Measurements from ENCODE around the gene MYL10.

Gene MYL10

GRCh38 chr7:101581891-101582290, 47.2 kb downstream of the MYL10 start:
- no peak for DNase-seq (ENCODE audit: extremely low spot score, insufficient read length, low read depth)
- FAIRE-seq: no peak

DNA sequence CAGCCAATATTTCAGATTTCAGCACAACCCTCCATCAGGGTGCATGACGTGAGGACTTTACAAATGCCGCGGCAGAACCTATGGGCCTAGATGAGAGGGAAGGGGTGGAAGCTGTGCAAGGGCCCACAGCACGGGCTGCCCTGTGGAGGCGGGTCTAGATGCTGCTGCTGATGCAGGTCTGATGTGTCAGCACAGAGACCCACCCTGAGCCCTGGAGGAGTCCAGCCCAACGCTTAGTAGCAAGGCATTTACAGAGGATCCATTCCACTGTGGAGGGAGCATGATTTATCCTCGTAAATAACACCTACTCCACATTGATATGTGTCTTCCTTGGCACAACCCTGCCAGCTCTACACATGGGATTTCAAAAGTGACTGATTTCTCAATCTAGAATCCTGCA, 48.5 kb downstream of the MYL10 start:
- FAIRE-seq (no peak), DNase-seq (ENCODE audit: extremely low spot score, insufficient read length, low read depth) (no peak)

- no peak for DNase-seq (ENCODE audit: extremely low spot score, insufficient read length, low read depth)
- no peak for FAIRE-seq
These were observed 50.5 kb downstream of the MYL10 start for GRCh38 chr7:101578552-101578951.

DNA sequence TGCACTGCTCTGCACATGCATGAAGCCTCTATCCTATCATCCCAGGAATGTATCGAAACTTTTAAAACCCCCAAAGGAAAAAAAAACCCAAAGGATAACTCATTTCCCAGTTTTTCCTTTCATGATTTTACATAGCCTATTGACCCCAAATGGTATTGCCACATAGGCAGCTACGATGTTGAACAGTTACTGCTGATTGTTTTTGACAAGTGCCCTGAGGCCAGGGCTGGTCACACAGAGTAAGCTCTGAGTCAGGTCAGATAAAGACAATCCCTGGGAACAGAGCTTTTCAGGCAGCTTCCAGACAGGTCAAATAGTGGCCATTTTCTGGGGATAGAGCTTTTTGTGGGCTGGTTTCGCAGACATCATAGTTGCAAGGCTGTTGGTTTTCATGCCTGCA, 52.1 kb downstream of the MYL10 start:
- no peak for DNase-seq (ENCODE audit: extremely low spot score, insufficient read length, low read depth)
- no peak for FAIRE-seq

- no peak for DNase-seq (ENCODE audit: extremely low spot score, insufficient read length, low read depth)
- FAIRE-seq: no peak
These were observed 53.4 kb downstream of the MYL10 start for GRCh38 chr7:101575721-101576120.

DNA sequence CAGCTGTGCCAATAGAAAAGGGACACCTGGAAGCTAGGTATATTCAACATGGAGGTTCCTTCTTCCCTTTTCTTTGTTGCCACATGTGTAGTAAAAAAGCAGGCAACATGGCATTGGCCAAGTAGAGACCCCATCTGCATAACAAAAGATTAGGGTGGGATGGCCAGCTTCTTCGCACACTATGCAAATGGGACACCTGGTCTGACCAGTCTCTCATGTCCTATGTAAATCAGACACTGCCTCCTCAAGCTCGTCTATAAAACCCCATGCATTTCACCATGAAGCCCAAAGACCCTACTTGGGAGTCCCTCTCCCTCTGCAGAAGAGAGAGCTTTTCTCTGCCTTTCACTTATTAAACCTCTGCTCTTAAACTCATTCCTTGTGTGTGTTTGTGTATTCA, 53.9 kb downstream of the MYL10 start:
- FAIRE-seq (no peak), DNase-seq (ENCODE audit: extremely low spot score, insufficient read length, low read depth) (no peak)

DNA sequence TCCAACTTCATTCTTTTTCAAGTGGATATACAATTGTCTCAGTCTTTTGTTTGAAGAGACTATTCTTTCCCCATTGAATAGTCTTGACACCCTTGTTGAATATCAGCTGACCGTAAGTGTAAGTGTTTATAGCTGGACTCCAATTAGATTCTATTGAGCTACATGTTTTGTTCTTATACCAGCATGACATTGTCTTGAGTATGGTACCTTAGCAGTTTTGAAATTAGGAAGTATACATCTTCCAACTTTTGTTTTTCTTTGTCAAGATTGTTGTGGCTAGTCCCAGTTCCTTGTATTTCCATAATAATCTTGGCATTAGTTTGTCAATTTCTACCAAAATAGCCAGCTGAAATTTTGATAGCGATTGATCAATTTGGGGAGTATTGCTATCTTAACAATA, 56.9 kb downstream of the MYL10 start:
- FAIRE-seq (no peak), DNase-seq (ENCODE audit: extremely low spot score, insufficient read length, low read depth) (no peak)

DNA sequence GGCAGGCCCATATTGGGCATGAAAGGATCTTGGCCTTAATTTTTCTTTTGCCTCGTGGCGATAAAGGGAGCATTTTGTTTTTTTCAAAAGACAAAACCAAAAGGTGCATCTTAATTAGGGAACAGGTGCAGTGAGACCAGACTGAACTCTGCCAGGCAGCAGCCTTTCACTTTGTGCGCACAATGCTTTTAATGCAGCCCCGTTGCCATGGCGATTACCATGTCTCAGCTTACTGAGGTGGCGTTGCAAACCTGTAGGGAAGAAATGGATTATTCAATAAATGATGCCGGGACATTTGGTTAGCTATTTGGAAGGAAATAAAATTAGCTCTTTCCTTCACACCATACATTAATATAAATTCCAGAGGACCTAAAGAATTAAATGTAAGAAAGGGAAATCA, 61.9 kb downstream of the MYL10 start:
- FAIRE-seq: no peak

DNA sequence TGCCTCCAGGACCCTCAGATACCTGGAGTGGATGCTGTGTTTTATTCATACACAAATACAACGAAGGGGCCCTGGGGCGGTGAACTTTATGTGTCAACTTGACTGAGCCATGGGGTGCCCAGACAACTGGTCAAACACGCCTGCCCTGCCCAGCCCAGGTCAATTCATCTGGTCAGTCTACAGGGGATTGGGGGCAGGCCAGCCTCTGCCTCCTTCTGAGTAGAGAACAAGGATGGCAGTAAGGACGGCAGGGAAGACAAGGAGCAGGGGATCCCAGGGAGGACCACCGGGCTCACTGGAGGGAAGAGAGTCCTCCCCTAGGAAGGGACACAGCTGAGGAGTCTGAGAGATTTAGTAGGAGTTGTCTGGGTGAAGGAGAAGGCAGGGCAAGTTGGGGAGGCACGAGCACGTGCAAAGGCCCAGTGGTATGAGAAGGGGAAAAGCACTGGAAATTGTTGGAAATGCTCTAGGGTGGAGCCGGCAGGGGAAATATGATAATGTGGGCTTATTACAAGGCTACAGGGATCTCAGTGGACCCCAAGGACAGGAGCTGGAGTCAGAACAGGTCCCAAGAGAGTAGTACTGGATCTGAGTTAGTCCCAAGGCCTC, 63.4 kb downstream of the MYL10 start:
- FAIRE-seq (no peak), DNase-seq (ENCODE audit: extremely low spot score, insufficient read length, low read depth) (no peak)

More for the DNA sequence above, 61.9 kb downstream of the MYL10 start:
- no peak for DNase-seq (ENCODE audit: extremely low spot score, insufficient read length, low read depth)

DNA sequence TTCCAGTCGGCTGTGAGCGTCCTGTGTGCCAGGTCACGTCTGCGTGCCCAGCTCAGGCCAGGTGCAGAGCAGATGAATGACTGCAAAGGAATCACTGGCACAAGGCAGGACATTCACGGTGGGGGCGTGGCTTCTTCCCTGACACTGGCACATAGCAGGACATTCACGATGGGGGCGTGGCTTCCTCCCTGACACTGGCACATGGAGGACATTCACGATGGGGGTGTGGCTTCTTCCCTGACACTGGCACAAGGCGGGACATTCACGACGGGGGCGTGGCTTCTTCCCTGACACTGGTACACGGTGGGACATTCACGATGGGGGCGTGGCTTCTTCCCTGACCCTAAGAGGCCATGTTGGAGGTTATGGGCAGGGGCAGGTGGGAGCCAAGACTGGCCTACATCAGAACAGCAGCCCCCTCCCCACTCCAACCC, 64.3 kb downstream of the MYL10 start:
- no peak for DNase-seq (ENCODE audit: extremely low spot score, insufficient read length, low read depth)
- FAIRE-seq: no peak

DNA sequence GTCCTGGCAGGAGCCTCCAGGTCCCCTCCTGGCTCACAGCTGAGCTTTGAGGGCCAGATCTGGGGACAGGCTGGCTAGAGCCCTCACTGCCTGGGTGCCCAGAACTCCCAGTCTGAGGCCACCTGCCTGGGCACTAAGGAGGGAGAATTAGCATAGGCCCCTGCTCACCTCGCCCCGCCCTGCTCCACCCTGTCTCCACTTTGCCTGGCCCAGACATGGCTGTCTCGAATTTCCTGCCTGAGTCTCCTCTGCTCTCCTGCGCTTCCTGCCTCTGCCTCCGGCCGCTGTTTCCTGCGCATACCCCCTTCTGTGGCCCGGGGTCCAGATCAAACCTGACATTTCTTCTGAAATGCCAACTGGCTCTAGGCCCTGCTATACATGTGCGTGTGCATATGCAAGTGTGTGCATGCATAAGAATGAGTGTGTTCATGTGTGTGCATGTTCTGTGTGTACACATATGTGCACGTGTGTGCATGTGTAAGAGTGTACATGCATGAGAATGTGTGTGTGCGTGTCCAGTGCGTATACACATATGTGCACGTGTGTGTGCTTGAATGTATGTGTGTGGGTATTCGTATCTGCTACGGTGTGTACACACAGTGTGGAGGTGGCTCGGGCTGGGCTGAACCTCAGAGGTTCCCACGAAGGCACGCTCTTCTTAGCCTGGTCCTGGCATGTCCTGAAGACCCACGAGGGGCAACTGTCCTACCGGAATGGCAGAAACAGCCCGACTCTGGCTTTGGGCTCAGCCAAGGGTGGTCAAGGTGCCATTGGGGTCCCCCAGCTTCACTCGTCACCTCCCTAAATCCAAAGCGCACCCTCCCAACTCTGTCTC, 64.9 kb downstream of the MYL10 start:
- DNase-seq (ENCODE audit: extremely low spot score, insufficient read length, low read depth) (no peak), FAIRE-seq (no peak)

Measured in GM18507 (cell line).